ENCODE measurements around the gene ARMC12. TPM values are rescaled to one million over a fixed set of nuclear protein-coding genes. Genes with fewer than 3 reads are reported as not detected.
A peak's percentile ranks its signal among the peaks of the same experiment; 100 is the strongest.

The ARMC12 gene
- total and polyA plus RNA-seq, 10 of the 15 experiments (the other 5 are each of a cell fraction or from before 2014, with no cell fraction given) = 0.10 to 1.6 (median 0.62) TPM

DNA sequence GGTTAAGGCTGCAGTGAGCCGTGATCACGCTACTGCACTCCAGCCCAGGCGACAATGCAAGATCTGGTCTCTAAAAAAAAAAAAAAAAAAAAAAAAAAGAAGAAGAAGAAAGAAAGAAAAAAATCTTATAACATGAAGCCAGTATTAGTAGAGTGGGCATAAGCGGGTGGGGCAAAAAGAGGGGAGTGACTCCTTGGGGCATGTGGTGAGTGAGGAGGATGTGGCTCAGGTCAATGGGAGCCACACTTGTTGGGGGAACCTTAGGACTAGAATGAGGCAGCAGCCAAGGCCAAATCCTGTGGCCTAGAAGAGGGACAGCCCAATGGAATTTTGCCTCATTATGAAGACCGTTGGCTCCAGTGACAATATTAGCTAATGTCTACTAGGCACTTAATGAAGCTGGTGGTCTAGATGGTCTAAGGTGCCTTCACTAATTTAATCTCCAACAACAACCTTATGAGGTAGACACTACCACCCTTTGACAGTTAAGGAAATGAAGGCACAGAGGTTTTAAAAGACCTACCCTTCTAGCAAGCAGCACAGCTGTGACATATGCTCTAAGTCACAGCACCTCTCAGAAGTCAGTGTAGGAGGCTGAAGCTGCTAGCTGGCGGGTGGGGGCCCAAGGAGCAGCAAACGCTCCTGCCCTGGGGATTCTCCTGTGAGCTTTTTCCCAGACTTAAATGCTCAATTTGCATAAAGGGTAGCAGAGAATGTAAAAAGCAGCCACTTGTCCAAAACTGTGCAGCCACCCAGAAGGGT is 23.6 kb upstream of the ARMC12 start:
- intact Hi-C loops (cut with micrococcal nuclease; ENCODE audit: unreplicated experiment) = no loop called here

More for the DNA sequence above, 23.6 kb upstream of the ARMC12 start:
- BruUV-seq (replicated peaks) = no TSS peak
- no peak overlapping the region for H2AFZ ChIP-seq (ENCODE audit: control insufficient read depth, low read depth, low read length)
- WGBS (ENCODE audit: insufficient coverage, insufficient replicate concordance, low lambda C conversion rate, missing lambda C conversion rate) = 57% methylated on average over 7 of the region's 7 CpGs
- no peak overlapping the region for H3K27ac ChIP-seq (ENCODE audit: control insufficient read depth, insufficient read depth)
- no peak overlapping the region for H3K9ac ChIP-seq (ENCODE audit: control insufficient read depth, insufficient read depth, low read length)
- H3K79me2 ChIP-seq (ENCODE audit: control insufficient read depth, insufficient read depth, low read length) = no peaks in the 10 kb centered on the region
- H3K4me1 ChIP-seq (ENCODE audit: control insufficient read depth, insufficient read depth, low read length) = peaks cover 20% of the 10 kb centered on the region
- SMC1A ChIA-PET (ENCODE audit: uncharacterized antibody, unreplicated experiment) = interaction anchor here (0.7 to 1.4 kb wide), 6 partner anchors 9 to 311 kb away, joined by 3 read pairs; no protein-coding TSS in a partner anchor
- FAIRE-seq (no peak), ATAC-seq (no peak), DNase-seq (ENCODE audit: low read depth, low spot score) (no peak)
- no peaks in the 10 kb centered on the region for H4K20me1 ChIP-seq (ENCODE audit: control insufficient read depth, insufficient read depth)
- POLR2A ChIA-PET = interaction anchor here (0.8 to 4.1 kb wide), 3 partner anchors 14 to 33 kb away, joined by 3 to 13 read pairs (median 4); no protein-coding TSS in a partner anchor
- H3K9me3 ChIP-seq (replicated peaks; ENCODE audit: control insufficient read depth, insufficient read depth, low read length) = no peaks in the 10 kb centered on the region; the same call in 2 of the 3 replicates
- TF ChIP-seq, protein P1, sequence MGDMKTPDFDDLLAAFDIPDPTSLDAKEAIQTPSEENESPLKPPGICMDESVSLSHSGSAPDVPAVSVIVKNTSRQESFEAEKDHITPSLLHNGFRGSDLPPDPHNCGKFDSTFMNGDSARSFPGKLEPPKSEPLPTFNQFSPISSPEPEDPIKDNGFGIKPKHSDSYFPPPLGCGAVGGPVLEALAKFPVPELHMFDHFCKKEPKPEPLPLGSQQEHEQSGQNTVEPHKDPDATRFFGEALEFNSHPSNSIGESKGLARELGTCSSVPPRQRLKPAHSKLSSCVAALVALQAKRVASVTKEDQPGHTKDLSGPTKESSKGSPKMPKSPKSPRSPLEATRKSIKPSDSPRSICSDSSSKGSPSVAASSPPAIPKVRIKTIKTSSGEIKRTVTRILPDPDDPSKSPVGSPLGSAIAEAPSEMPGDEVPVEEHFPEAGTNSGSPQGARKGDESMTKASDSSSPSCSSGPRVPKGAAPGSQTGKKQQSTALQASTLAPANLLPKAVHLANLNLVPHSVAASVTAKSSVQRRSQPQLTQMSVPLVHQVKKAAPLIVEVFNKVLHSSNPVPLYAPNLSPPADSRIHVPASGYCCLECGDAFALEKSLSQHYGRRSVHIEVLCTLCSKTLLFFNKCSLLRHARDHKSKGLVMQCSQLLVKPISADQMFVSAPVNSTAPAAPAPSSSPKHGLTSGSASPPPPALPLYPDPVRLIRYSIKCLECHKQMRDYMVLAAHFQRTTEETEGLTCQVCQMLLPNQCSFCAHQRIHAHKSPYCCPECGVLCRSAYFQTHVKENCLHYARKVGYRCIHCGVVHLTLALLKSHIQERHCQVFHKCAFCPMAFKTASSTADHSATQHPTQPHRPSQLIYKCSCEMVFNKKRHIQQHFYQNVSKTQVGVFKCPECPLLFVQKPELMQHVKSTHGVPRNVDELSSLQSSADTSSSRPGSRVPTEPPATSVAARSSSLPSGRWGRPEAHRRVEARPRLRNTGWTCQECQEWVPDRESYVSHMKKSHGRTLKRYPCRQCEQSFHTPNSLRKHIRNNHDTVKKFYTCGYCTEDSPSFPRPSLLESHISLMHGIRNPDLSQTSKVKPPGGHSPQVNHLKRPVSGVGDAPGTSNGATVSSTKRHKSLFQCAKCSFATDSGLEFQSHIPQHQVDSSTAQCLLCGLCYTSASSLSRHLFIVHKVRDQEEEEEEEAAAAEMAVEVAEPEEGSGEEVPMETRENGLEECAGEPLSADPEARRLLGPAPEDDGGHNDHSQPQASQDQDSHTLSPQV (IDR thresholded peaks at IDR 0.05) = no peak
- TF ChIP-seq RFX5 (IDR thresholded peaks at IDR 0.05; ENCODE audit: low read depth, low read length) (no peak), BRCA1 (IDR thresholded peaks at IDR 0.05; ENCODE audit: low read depth, low read length) (no peak), SPI1 (IDR thresholded peaks at IDR 0.05; ENCODE audit: borderline replicate concordance, insufficient read depth, low read depth, low read length) (no peak), SMC3 (IDR thresholded peaks at IDR 0.05; ENCODE audit: borderline replicate concordance, low read length) (no peak), YBX1 (IDR thresholded peaks at IDR 0.05) (no peak), SUZ12 (IDR thresholded peaks at IDR 0.05; ENCODE audit: unreplicated experiment) (no peak), ZNF274 (IDR thresholded peaks at IDR 0.05; ENCODE audit: insufficient read depth, insufficient read length) (no peak), ASH2L (IDR thresholded peaks at IDR 0.05; ENCODE audit: borderline replicate concordance, low read depth) (no peak)
- TF ChIP-seq, protein P2, sequence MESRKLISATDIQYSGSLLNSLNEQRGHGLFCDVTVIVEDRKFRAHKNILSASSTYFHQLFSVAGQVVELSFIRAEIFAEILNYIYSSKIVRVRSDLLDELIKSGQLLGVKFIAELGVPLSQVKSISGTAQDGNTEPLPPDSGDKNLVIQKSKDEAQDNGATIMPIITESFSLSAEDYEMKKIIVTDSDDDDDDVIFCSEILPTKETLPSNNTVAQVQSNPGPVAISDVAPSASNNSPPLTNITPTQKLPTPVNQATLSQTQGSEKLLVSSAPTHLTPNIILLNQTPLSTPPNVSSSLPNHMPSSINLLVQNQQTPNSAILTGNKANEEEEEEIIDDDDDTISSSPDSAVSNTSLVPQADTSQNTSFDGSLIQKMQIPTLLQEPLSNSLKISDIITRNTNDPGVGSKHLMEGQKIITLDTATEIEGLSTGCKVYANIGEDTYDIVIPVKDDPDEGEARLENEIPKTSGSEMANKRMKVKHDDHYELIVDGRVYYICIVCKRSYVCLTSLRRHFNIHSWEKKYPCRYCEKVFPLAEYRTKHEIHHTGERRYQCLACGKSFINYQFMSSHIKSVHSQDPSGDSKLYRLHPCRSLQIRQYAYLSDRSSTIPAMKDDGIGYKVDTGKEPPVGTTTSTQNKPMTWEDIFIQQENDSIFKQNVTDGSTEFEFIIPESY (IDR thresholded peaks at IDR 0.05) = no peak
- TF ChIP-seq, protein P3, sequence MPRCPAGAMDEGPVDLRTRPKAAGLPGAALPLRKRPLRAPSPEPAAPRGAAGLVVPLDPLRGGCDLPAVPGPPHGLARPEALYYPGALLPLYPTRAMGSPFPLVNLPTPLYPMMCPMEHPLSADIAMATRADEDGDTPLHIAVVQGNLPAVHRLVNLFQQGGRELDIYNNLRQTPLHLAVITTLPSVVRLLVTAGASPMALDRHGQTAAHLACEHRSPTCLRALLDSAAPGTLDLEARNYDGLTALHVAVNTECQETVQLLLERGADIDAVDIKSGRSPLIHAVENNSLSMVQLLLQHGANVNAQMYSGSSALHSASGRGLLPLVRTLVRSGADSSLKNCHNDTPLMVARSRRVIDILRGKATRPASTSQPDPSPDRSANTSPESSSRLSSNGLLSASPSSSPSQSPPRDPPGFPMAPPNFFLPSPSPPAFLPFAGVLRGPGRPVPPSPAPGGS (IDR thresholded peaks at IDR 0.05; ENCODE audit: borderline replicate concordance, insufficient read depth, low read depth, low read length, poor library complexity, severe bottlenecking) = no peak
- H3K4me2 ChIP-seq (ENCODE audit: control insufficient read depth, insufficient read depth) = peak overlapping the region; percentile 7; the same call in 1 of the 2 replicates
- H3K36me3 ChIP-seq (ENCODE audit: control insufficient read depth in 2 of 2, insufficient read depth in 2 of 2, low read length in 1 of 2) = no peaks in the 10 kb centered on the region
- H3K4me3 ChIP-seq = no peak overlapping the region
- in situ Hi-C loops (cut with MboI) = no loop called here
- RAD21 ChIA-PET (ENCODE audit: unreplicated experiment) = interaction anchor here (0.7 to 2.0 kb wide), 7 partner anchors 13 to 44 kb away, joined by 3 to 8 read pairs (median 3); no protein-coding TSS in a partner anchor
- CTCF ChIA-PET = interaction anchor here (0.9 to 3.1 kb wide), 5 partner anchors 11 to 190 kb away, joined by 3 to 15 read pairs (median 4); partner anchors contain the start of gene ARMC12
- no peaks in the 10 kb centered on the region for H3K27me3 ChIP-seq (replicated peaks in 1 of 2; ENCODE audit: control insufficient read depth in 2 of 2, insufficient read depth in 2 of 2, low read length in 1 of 2)

All from GM12878 (cell line).